Measurements from ENCODE around the gene ANKRD6.

- TF ChIP-seq CTCF (IDR thresholded peaks at IDR 0.05; ENCODE audit: insufficient read depth, low read length, poor library complexity, severe bottlenecking), result no peak
- TF ChIP-seq EZH2phosphoT487 (conservative IDR thresholded peaks at IDR 0.05; ENCODE audit: low read length), result no peak
Measured at GRCh38 chr6:89509777-89510281, 76.9 kb downstream of the ANKRD6 start.
